ENCODE results near the gene KCNK5. TPM values are rescaled to one million over a fixed set of nuclear protein-coding genes. Genes with fewer than 3 reads are reported as not detected.

Gene KCNK5
- total and polyA plus RNA-seq, 7 experiments from 2014 or later: 0.20 to 9.6 (median 0.29) TPM; not detected in 3

- POLR2A ChIA-PET: no interaction called here
- intact Hi-C loops (cut with micrococcal nuclease): no loop called here
- Mint-ChIP-seq H3K9me3 (peaks cover 0 to 3% (median 0%) of the 10 kb centered on the region in 11 donors), H3K4me1 (peaks cover 4 to 28% (median 7%) of the 10 kb centered on the region in 7 donors), H3K27ac (no peak overlapping the region), H3K4me3 (no peak overlapping the region), H3K36me3 (peaks cover 0 to 14% (median 0%) of the 10 kb centered on the region in 5 donors), H3K27me3 (no peaks in the 10 kb centered on the region)
- DNase-seq (no peak), ATAC-seq (no peak)
- H3K4me3 ChIP-seq (ENCODE audit: low read length): no peak overlapping the region
- no peaks in the 10 kb centered on the region for H3K9me3 ChIP-seq (ENCODE audit: control insufficient read depth in 2 of 3, low read length in 3 of 3)
- CTCF ChIA-PET: no interaction called here
- no peaks in the 10 kb centered on the region for H3K36me3 ChIP-seq (ENCODE audit: control insufficient read depth in 2 of 3, insufficient read depth in 3 of 3, low read length in 3 of 3)
- no peaks in the 10 kb centered on the region for H3K4me1 ChIP-seq (ENCODE audit: control insufficient read depth in 2 of 2, insufficient read depth in 2 of 2, low read length in 2 of 2)
- H3K27me3 ChIP-seq (ENCODE audit: control insufficient read depth in 2 of 2, insufficient read depth in 2 of 2, low read length in 2 of 2): no peaks in the 10 kb centered on the region
- H3K27ac ChIP-seq (ENCODE audit: low read depth, low read length): no peak overlapping the region
Measured at GRCh38 chr6:39192736-39193135, 36.5 kb downstream of the KCNK5 start.

DNA sequence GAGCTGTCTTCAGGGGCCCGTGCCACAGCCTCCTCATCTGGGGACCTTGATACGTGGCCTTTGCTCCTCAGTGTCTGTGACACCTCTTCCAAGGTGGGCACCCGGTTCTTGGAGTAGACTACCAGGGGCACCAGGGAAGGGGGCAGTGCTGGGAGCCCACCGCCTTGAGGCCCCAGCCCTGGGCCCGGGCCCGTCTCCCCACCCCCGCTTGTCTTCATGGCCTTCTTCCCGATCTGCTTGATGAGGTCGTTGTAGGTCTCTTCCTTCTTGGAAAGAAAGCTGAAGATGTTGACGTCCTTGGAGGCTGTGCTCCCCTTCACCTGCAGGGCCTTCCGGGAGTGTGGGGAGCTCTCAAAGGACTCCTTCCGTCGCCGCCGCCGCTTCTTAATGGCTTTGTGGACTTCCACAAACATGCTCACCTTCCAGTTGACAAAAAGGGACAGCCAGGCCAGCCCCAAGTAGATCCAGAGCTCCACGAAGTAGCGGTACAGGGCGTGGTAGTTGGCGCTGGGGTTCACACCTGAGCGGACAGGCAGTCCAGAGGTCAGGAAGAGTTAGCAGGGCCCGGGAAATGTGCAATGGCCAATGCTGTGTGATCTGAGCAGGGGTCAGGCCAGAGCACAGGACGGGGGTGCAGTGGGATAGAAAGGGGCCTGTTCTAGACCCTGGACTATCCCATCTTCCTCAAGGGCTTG, 37.9 kb downstream of the KCNK5 start:
- H3K27ac Mint-ChIP-seq: no peak overlapping the region
- H3K4me3 Mint-ChIP-seq: no peak overlapping the region
- H3K4me1 Mint-ChIP-seq: peaks cover 4 to 17% (median 7%) of the 10 kb centered on the region in 7 donors
- H3K4me1 ChIP-seq (ENCODE audit: control insufficient read depth in 2 of 2, insufficient read depth in 2 of 2, low read length in 2 of 2): no peaks in the 10 kb centered on the region
- ATAC-seq (no peak), DNase-seq (no peak)
- no peaks in the 10 kb centered on the region for H3K27me3 ChIP-seq (ENCODE audit: control insufficient read depth in 2 of 2, insufficient read depth in 2 of 2, low read length in 2 of 2)
- H3K27me3 Mint-ChIP-seq: no peaks in the 10 kb centered on the region
- no peaks in the 10 kb centered on the region for H3K36me3 ChIP-seq (ENCODE audit: control insufficient read depth in 2 of 3, insufficient read depth in 3 of 3, low read length in 3 of 3)
- CTCF ChIA-PET: no interaction called here
- no peak overlapping the region for H3K27ac ChIP-seq (ENCODE audit: low read depth, low read length)
- peaks cover 0 to 3% (median 0%) of the 10 kb centered on the region in 11 donors for H3K9me3 Mint-ChIP-seq
- H3K9me3 ChIP-seq (ENCODE audit: control insufficient read depth in 2 of 3, low read length in 3 of 3): no peaks in the 10 kb centered on the region
- peaks cover 0 to 14% (median 0%) of the 10 kb centered on the region in 5 donors for H3K36me3 Mint-ChIP-seq
- no peak overlapping the region for H3K4me3 ChIP-seq (ENCODE audit: low read length)
- POLR2A ChIA-PET: no interaction called here
- intact Hi-C loops (cut with micrococcal nuclease): no loop called here

- Mint-ChIP-seq H3K27me3 (no peaks in the 10 kb centered on the region), H3K27ac (no peak overlapping the region), H3K4me1 (peaks cover 4 to 17% (median 7%) of the 10 kb centered on the region in 7 donors), H3K4me3 (no peak overlapping the region), H3K9me3 (peaks cover 0 to 3% (median 0%) of the 10 kb centered on the region in 11 donors), H3K36me3 (peaks cover 0 to 14% (median 0%) of the 10 kb centered on the region in 5 donors)
- Histone ChIP-seq H3K27ac (ENCODE audit: low read depth, low read length) (no peak overlapping the region), H3K27me3 (ENCODE audit: control insufficient read depth in 2 of 2, insufficient read depth in 2 of 2, low read length in 2 of 2) (no peaks in the 10 kb centered on the region), H3K36me3 (ENCODE audit: control insufficient read depth in 2 of 3, insufficient read depth in 3 of 3, low read length in 3 of 3) (no peaks in the 10 kb centered on the region), H3K4me1 (ENCODE audit: control insufficient read depth in 2 of 2, insufficient read depth in 2 of 2, low read length in 2 of 2) (no peaks in the 10 kb centered on the region), H3K9me3 (ENCODE audit: control insufficient read depth in 2 of 3, low read length in 3 of 3) (no peaks in the 10 kb centered on the region), H3K4me3 (ENCODE audit: low read length) (no peak overlapping the region)
- ChIA-PET POLR2A (interaction anchor here (1.0 kb wide), 1 partner anchor 9 kb away, joined by 4 read pairs; no protein-coding TSS in a partner anchor), CTCF (no interaction called here)
- ATAC-seq (no peak), DNase-seq (no peak)
- intact Hi-C loops (cut with micrococcal nuclease): no loop called here
Measured at GRCh38 chr6:39190545-39191235, 38.6 kb downstream of the KCNK5 start.

DNA sequence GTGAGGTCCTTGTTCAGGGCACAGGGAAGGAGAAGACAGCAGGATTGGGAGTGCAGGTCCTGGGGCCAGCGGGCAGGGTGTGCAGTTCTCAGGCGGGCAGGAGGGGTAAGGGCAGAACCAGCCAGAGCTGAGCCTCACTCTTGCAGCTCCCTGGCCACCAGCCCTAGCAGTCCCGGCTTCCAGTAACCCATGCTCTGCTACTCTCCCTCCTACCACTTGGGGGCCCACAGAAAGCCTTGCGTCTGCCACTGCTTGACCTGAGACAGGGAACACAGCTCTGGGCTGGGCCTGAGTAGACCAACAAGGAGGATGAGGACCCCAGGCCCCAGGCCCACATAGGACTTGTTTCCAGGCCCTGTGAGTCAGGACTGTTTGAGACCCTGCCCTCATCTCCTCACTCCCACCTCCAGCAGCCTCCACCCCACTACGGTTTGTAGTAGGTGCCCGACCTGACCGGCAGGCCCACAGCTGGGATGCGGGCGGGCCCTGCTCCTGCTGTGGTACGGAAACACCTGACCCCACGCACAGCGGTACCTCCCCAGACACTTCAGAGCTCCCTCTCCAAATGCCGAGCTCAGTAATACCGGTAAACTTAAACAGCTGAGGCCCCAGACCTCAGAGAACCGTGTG, 39.2 kb downstream of the KCNK5 start:
- Mint-ChIP-seq H3K27me3 (no peaks in the 10 kb centered on the region), H3K36me3 (peaks cover 0 to 14% (median 0%) of the 10 kb centered on the region in 5 donors), H3K4me1 (peaks cover 4 to 17% (median 7%) of the 10 kb centered on the region in 7 donors), H3K4me3 (no peak overlapping the region), H3K9me3 (peaks cover 0 to 2% (median 0%) of the 10 kb centered on the region in 11 donors), H3K27ac (no peak overlapping the region)
- H3K9me3 ChIP-seq (ENCODE audit: control insufficient read depth in 2 of 3, low read length in 3 of 3): no peaks in the 10 kb centered on the region
- ATAC-seq: peak; percentile 27
- DNase-seq: no peak
- H3K36me3 ChIP-seq (ENCODE audit: control insufficient read depth in 2 of 3, insufficient read depth in 3 of 3, low read length in 3 of 3): no peaks in the 10 kb centered on the region
- H3K27me3 ChIP-seq (ENCODE audit: control insufficient read depth in 2 of 2, insufficient read depth in 2 of 2, low read length in 2 of 2): no peaks in the 10 kb centered on the region
- ChIA-PET POLR2A (interaction anchor here (1.0 kb wide), 1 partner anchor 10 kb away, joined by 4 read pairs; no protein-coding TSS in a partner anchor), CTCF (no interaction called here)
- no peak overlapping the region for H3K4me3 ChIP-seq (ENCODE audit: low read length)
- intact Hi-C loops (cut with micrococcal nuclease): no loop called here
- no peak overlapping the region for H3K27ac ChIP-seq (ENCODE audit: low read depth, low read length)
- no peaks in the 10 kb centered on the region for H3K4me1 ChIP-seq (ENCODE audit: control insufficient read depth in 2 of 2, insufficient read depth in 2 of 2, low read length in 2 of 2)

DNA sequence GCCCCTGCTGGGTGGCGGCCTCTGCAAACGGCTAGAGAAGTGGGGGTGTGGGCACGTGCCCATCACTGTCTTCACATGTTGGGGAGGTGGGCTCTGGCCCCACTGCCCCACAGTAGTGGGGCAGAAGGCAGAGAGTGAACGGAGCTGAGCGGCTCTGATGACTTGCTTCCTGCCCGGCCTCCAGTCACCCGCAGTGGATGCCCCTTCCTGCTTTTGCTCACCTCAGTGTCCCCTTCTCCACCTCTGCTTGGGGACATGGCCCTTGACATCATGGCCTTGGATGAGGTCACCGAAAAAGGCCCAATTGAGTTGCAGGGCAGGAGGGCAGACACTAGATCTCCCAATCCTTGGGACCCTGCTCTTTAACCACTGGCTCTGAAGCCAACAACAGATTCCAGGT, 40.1 kb downstream of the KCNK5 start:
- no peak overlapping the region for H3K4me3 ChIP-seq (ENCODE audit: low read length)
- H3K4me1 ChIP-seq (ENCODE audit: control insufficient read depth in 2 of 2, insufficient read depth in 2 of 2, low read length in 2 of 2): no peaks in the 10 kb centered on the region
- H3K27me3 ChIP-seq (ENCODE audit: control insufficient read depth in 2 of 2, insufficient read depth in 2 of 2, low read length in 2 of 2): no peaks in the 10 kb centered on the region
- no peaks in the 10 kb centered on the region for H3K9me3 Mint-ChIP-seq
- no peak overlapping the region for H3K27ac ChIP-seq (ENCODE audit: low read depth, low read length)
- H3K4me3 Mint-ChIP-seq: no peak overlapping the region
- intact Hi-C loops (cut with micrococcal nuclease): no loop called here
- peaks cover 4 to 17% (median 7%) of the 10 kb centered on the region in 7 donors for H3K4me1 Mint-ChIP-seq
- peak overlapping the region in 1 of 9 donors; percentile 38 for H3K27ac Mint-ChIP-seq
- ChIA-PET POLR2A (no interaction called here), CTCF (no interaction called here)
- H3K9me3 ChIP-seq (ENCODE audit: control insufficient read depth in 2 of 3, low read length in 3 of 3): no peaks in the 10 kb centered on the region
- DNase-seq: no peak
- no peaks in the 10 kb centered on the region for H3K36me3 ChIP-seq (ENCODE audit: control insufficient read depth in 2 of 3, insufficient read depth in 3 of 3, low read length in 3 of 3)
- ATAC-seq: no peak
- no peaks in the 10 kb centered on the region for H3K27me3 Mint-ChIP-seq
- peaks cover 0 to 12% (median 0%) of the 10 kb centered on the region in 5 donors for H3K36me3 Mint-ChIP-seq

GRCh38 chr6:39188571-39188970, 40.7 kb downstream of the KCNK5 start:
- H3K36me3 Mint-ChIP-seq: peaks cover 0 to 11% (median 0%) of the 10 kb centered on the region in 5 donors
- DNase-seq (no peak), ATAC-seq (no peak)
- ChIA-PET POLR2A (no interaction called here), CTCF (no interaction called here)
- intact Hi-C loops (cut with micrococcal nuclease): no loop called here
- H3K27ac Mint-ChIP-seq: peak overlapping the region in 4 of 9 donors; percentile 15 to 58 (median 30)
- no peak overlapping the region for H3K4me3 ChIP-seq (ENCODE audit: low read length)
- no peaks in the 10 kb centered on the region for H3K27me3 ChIP-seq (ENCODE audit: control insufficient read depth in 2 of 2, insufficient read depth in 2 of 2, low read length in 2 of 2)
- H3K4me3 Mint-ChIP-seq: no peak overlapping the region
- H3K4me1 Mint-ChIP-seq: peaks cover 4 to 17% (median 7%) of the 10 kb centered on the region in 7 donors
- H3K27ac ChIP-seq (ENCODE audit: low read depth, low read length): no peak overlapping the region
- H3K4me1 ChIP-seq (ENCODE audit: control insufficient read depth in 2 of 2, insufficient read depth in 2 of 2, low read length in 2 of 2): no peaks in the 10 kb centered on the region
- H3K9me3 ChIP-seq (ENCODE audit: control insufficient read depth in 2 of 3, low read length in 3 of 3): no peaks in the 10 kb centered on the region
- no peaks in the 10 kb centered on the region for H3K9me3 Mint-ChIP-seq
- no peaks in the 10 kb centered on the region for H3K36me3 ChIP-seq (ENCODE audit: control insufficient read depth in 2 of 3, insufficient read depth in 3 of 3, low read length in 3 of 3)
- H3K27me3 Mint-ChIP-seq: no peaks in the 10 kb centered on the region
